ENCODE results near the gene FRMPD1. TPM values are rescaled to one million over a fixed set of nuclear protein-coding genes. Genes with fewer than 3 reads are reported as not detected.
"Not testable (repeated sequence)": the region's sequence is repeated elsewhere in the genome, so short reads cannot be mapped to it uniquely, and the experiment has no call there.

The FRMPD1 gene
- total and polyA plus RNA-seq, 8 donors: 0.16 to 1.5 (median 0.53) TPM

- 70 to 77% methylated on average over 3 of the region's 3 CpGs for WGBS, 2 donors
Measured at GRCh38 chr9:37761511-37761910, 110.8 kb downstream of the FRMPD1 start.

GRCh38 chr9:37765263-37765662 is 114.5 kb downstream of the FRMPD1 start:
- H3K9me3 ChIP-seq; DNase-seq; H3K27ac ChIP-seq; H3K27me3 ChIP-seq; H3K4me1 ChIP-seq; H3K4me3 ChIP-seq; intact Hi-C loops (cut with DNase I); FAIRE-seq; ATAC-seq: not testable (repeated sequence)
- 97 to 98% methylated on average over 5 to 6 of the region's 6 CpGs for WGBS, 2 donors
- H3K36me3 ChIP-seq: peaks cover 0 to 12% (median 0%) of the 10 kb centered on the region in 3 donors

More at GRCh38 chr9:37761511-37761910, 110.8 kb downstream of the FRMPD1 start:
- Histone ChIP-seq H3K27ac (no peak overlapping the region), H3K4me3 (no peak overlapping the region), H3K36me3 (peaks cover 0 to 9% (median 0%) of the 10 kb centered on the region in 3 donors), H3K4me1 (no peaks in the 10 kb centered on the region), H3K27me3 (no peaks in the 10 kb centered on the region), H3K9me3 (no peaks in the 10 kb centered on the region)
- DNase-seq: no peak
- intact Hi-C loops (cut with DNase I): no loop called here
- TF ChIP-seq CTCF (IDR thresholded peaks at IDR 0.05): no peak
- no peak for FAIRE-seq
- ATAC-seq: no peak

DNA sequence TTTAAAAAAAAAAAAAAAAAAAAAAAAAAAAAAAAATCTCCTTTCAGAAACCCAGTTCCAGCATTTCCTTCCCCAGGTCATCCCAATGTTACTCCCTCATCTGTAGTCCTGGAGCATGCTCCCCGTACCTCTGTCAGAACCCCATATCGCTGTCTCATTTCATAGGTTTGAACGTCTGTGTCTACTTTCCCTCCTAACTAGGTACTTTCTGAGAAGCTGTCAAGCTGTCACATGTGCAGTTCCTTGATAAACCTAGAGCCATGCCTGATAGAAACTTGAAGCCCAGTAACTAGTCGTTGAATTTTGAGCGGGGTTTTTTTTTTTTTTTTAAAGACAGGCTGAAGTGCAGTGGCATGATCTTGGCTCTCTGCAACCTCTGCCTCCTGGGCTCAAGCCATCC is 118.6 kb downstream of the FRMPD1 start:
- Histone ChIP-seq H3K27me3 (no peaks in the 10 kb centered on the region), H3K27ac (no peak overlapping the region), H3K4me1 (no peaks in the 10 kb centered on the region), H3K36me3 (peaks cover 0 to 12% (median 0%) of the 10 kb centered on the region in 3 donors), H3K9me3 (no peaks in the 10 kb centered on the region), H3K4me3 (no peak overlapping the region)
- ATAC-seq: no peak
- no peak for TF ChIP-seq CTCF (IDR thresholded peaks at IDR 0.05)
- DNase-seq: no peak
- intact Hi-C loops (cut with DNase I): no loop called here
- 74 to 78% methylated on average over 5 of the region's 5 CpGs for WGBS, 2 donors
- FAIRE-seq: no peak

- WGBS, 2 donors: 91 to 98% methylated on average over 3 of the region's 3 CpGs
- intact Hi-C loops (cut with DNase I): no loop called here
Measured at GRCh38 chr9:37769995-37770394, 119.2 kb downstream of the FRMPD1 start.

DNA sequence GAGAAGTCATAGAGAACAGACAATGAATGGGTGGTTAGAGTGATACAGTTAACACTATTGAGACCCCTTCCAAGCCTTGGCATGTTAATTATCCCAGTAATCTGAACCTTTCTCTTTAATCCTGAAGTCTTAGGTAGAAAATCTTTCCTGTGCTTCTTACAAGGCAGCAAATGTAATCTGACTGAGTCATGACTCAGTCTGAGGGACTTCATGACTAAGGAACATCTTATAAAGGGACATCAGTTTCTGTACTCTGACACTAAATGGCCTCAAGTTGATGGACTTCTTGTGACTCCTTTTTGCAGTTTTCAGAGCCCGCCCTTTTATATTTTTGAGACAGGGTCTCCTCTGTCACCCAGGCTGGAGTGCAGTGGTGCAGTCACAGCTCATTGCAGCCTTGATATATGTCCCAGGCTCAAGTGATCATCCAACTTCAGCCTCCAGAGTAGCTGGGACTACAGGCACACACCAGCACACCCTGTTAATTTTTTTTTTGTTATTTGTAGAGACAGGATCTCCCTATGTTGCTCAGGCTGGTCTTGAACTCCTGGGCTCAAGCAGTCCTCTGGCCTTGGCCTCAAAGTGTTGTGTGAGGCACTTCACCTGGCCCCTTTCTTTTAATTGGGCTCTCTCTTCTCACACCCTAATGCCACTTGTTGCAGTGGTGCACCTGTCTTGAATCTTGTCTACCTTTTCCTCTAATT is 124.6 kb downstream of the FRMPD1 start:
- Histone ChIP-seq H3K4me1 (no peaks in the 10 kb centered on the region), H3K4me3 (no peak overlapping the region), H3K9me3 (no peaks in the 10 kb centered on the region), H3K36me3 (peaks cover 0 to 32% (median 0%) of the 10 kb centered on the region in 3 donors), H3K27ac (no peak overlapping the region), H3K27me3 (no peaks in the 10 kb centered on the region)
- 96 to 100% methylated on average over 1 of the region's 1 CpG for WGBS, 2 donors
- ATAC-seq (no peak), FAIRE-seq (no peak), DNase-seq (no peak)
- TF ChIP-seq CTCF (IDR thresholded peaks at IDR 0.05): no peak
- intact Hi-C loops (cut with DNase I): no loop called here

More at GRCh38 chr9:37769995-37770394, 119.2 kb downstream of the FRMPD1 start:
- DNase-seq: no peak
- Histone ChIP-seq H3K27me3 (no peaks in the 10 kb centered on the region), H3K4me3 (no peak overlapping the region), H3K27ac (no peak overlapping the region), H3K9me3 (no peaks in the 10 kb centered on the region), H3K36me3 (peaks cover 0 to 7% (median 0%) of the 10 kb centered on the region in 3 donors), H3K4me1 (no peaks in the 10 kb centered on the region)
- no peak for FAIRE-seq
- TF ChIP-seq CTCF (IDR thresholded peaks at IDR 0.05): no peak
- ATAC-seq: no peak
